NOMO-1 (cell line): ENCODE measurements around the gene PYGO2.
"Not testable (repeated sequence)": the region's sequence is repeated elsewhere in the genome, so short reads cannot be mapped to it uniquely, and the experiment has no call there.

ENCODE experiments used
- DNase-seq, 2 experiments: peaks; one replicate each; lab custom pipeline; 2025; ENCODE audit not compliant: unreplicated experiment in 2 of 2; lab: John Stamatoyannopoulos, UW

PYGO2 gene

GRCh38 chr1:154925335-154926170 lies 36.0 kb downstream of the PYGO2 start:
- DNase-seq: no peak

GRCh38 chr1:154923695-154924094 lies 37.9 kb downstream of the PYGO2 start:
- no peak for DNase-seq

GRCh38 chr1:154913273-154913672 lies 48.3 kb downstream of the PYGO2 start:
- DNase-seq: no peak

GRCh38 chr1:154912755-154913154 lies 48.8 kb downstream of the PYGO2 start:
- DNase-seq: no peak

- DNase-seq: no peak
Observed at GRCh38 chr1:154911691-154912550, 49.7 kb downstream of the PYGO2 start.

GRCh38 chr1:154910851-154911250 lies 50.7 kb downstream of the PYGO2 start:
- no peak for DNase-seq

GRCh38 chr1:154908937-154909336 lies 52.6 kb downstream of the PYGO2 start:
- no peak for DNase-seq

- DNase-seq: not testable (repeated sequence)
Observed at GRCh38 chr1:154908129-154908528, 53.5 kb downstream of the PYGO2 start.
